NB4 (cell line): ENCODE data around the gene RMP24.
"Not testable (repeated sequence)": the region's sequence is repeated elsewhere in the genome, so short reads cannot be mapped to it uniquely, and the experiment has no call there.

Experiments used
- DNase-seq: peaks from one replicate; pipeline ENCODE4 v3.0.0; 2010; ENCODE audit warnings: low read depth
- H3K4me3 ChIP-seq: one replicate; pipeline ENCODE4 v1.5.1; 2011; ENCODE audit warnings: mild to moderate bottlenecking, low read depth, low read length, moderate library complexity
- CTCF ChIP-seq: IDR thresholded peaks from one replicate; pipeline ENCODE4 v1.5.1; 2012; ENCODE audit warnings: low read depth, low read length
- MYC ChIP-seq: IDR thresholded peaks from 2 replicates; pipeline ENCODE4 v1.6.1; 2011; ENCODE audit warnings: low read depth, low read length
- POLR2A ChIP-seq: IDR thresholded peaks from 2 replicates; pipeline ENCODE4 v1.6.1; 2011; ENCODE audit warnings: mild to moderate bottlenecking; ENCODE audit not compliant: insufficient read length; ENCODE audit errors: extremely low read depth
- TF ChIP-seq, protein P1 (sequence below): IDR thresholded peaks from 2 replicates; pipeline ENCODE4 v1.6.1; 2011; ENCODE audit warnings: low read depth, low read length

The RMP24 gene

DNA sequence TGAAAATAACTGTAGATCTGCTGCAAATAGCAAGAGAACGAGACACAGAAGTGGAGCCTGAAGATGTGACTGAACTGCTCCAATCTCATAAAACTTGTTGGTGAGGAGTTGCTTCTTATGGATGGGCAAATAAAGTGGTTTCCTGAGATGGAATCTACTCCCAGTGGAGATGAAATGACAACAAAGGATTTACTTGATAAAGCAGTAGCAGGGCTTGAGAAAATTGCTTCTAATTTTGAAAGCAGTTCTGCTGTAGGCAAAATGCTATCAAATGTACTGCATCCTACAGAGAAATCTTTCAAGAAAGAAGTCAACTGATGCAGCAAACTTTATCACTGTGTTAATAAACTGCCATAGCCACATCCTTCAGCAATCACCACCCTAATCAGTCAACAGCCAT lies 50.9 kb downstream of the RMP24 start:
- no peak overlapping the region for H3K4me3 ChIP-seq
- DNase-seq: no peak
- no peak for TF ChIP-seq CTCF
- no peak for TF ChIP-seq POLR2A
- no peak for TF ChIP-seq MYC
- TF ChIP-seq, protein P1, sequence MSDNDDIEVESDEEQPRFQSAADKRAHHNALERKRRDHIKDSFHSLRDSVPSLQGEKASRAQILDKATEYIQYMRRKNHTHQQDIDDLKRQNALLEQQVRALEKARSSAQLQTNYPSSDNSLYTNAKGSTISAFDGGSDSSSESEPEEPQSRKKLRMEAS: no peak

GRCh38 chr18:36024241-36024640 lies 51.8 kb downstream of the RMP24 start:
- DNase-seq, H3K4me3 ChIP-seq: not testable (repeated sequence)

DNA sequence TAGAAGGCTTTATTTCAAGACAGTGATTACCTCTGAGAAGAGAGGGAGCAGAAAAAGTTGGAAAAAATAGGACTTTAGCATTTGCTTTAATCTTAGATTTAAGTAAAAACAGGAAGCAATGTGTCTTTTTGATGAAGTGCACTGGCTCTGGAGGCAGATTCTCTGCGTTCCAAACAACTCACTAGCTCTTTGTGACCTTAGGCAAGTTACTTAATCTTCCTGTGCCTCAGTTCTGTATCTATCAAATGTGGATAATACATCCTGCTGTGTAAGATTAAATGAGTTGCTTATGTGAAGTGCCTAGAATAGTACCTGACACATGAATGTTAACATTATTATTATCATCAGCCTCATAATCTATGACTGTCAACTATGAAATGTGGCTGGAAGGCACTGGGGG lies 52.5 kb downstream of the RMP24 start:
- no peak for TF ChIP-seq CTCF
- TF ChIP-seq MYC: no peak
- no peak for TF ChIP-seq POLR2A
- TF ChIP-seq, protein P1: no peak
- H3K4me3 ChIP-seq: no peak overlapping the region
- DNase-seq: no peak

DNA sequence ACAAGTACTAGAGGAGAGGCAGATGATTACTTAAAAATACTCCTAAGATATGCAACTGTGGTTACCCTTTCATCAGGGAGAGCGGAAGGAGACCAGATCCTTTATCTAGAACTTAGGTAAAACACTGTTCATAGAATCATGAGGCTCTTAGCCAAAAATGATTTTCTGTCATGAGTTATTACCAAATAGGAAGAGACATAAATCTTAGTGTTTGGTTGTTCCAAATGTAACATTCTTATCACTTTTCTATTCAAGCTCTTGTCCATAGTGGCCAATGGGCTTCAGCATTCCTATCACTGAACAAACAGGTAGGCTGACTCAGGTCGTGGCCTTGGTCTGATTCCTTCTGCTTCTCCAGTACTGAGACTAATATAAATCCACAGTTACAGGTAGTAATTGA lies 56.4 kb downstream of the RMP24 start:
- H3K4me3 ChIP-seq: no peak overlapping the region
- DNase-seq: no peak
- TF ChIP-seq, protein P1: no peak
- TF ChIP-seq MYC (no peak), POLR2A (no peak), CTCF (no peak)
